GM18861 (cell line): Measurements from ENCODE around the gene FBXO3.

Source experiments
- ATAC-seq: cut with Tn5 transposase; IDR thresholded peaks from one replicate; pipeline ENCODE4 v1.9.1; 2021; ENCODE audit not compliant: unreplicated experiment

Gene FBXO3

DNA sequence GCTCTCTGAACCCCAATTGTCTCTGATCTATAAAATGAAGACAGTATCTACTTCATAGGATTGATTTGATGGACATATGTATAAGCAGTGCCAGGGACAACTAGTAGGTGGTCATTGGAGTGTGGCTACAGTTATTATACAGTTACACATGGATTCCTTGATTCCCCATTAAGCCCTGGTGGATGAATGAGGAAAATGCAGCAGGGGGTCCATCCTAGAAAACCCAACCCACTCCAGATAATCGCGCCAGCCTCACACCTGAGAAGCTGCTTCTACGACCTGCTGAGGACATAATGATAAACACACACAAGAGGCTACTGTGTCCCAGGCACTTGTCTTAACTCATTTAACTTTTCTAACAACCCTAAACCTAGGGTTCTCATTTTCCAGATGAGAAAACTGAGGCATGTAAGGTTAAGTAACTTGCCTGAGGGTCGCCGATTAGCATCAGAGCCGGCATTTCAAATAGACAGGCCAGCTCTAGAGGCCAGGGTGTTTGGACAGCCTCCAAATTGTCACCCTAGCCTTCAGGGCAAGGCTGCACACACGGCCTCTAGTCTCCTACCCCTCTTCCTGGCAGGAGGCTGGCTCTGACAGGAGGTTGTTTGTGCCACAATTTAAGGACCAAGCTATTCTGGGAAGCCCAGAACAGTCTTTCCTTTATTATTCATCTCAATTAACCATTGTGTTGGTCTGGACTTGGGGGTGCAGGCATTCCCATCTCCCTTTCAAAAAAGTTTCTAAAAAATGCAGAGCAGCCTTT lies 69.9 kb downstream of the FBXO3 start:
- no peak for ATAC-seq

DNA sequence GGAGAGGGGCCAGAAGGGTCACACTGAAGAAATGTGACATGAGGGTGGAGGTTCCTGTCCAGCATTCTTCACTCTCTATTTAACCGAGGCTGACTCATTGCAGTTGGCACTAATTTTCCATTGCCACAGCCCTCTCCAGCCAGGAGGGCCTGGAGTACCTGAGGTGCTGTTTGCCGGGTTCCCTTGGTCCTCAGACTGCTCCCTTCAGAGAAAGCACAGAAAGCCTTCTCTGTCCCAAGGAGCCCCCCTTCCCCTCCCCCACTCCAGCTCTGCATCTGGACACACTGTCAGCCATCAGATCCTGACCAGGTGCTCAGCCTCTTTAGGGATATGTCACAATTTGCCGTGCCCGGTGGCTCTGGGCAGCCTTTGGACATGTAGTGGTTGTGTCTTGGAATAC lies 70.5 kb downstream of the FBXO3 start:
- ATAC-seq, result no peak

DNA sequence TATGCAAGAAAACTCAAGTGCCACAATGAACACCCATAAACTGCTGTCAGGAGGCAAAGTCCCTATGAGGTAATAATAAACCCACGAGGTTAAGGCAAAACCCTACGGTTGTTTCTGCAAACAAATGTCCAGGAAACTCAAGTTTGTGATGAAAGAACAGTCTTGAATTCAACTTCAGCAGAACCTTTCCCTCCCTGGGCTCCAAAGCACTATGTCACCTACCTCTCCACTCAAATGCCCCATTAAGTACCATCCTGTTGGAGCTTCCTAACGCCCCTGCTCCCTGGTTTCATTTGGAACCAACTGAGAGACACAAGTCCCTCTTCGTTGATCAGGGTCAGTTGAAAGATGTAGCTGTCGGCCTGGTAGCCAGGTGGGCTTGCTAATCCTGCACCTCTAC lies 71.1 kb downstream of the FBXO3 start:
- ATAC-seq, result no peak

DNA sequence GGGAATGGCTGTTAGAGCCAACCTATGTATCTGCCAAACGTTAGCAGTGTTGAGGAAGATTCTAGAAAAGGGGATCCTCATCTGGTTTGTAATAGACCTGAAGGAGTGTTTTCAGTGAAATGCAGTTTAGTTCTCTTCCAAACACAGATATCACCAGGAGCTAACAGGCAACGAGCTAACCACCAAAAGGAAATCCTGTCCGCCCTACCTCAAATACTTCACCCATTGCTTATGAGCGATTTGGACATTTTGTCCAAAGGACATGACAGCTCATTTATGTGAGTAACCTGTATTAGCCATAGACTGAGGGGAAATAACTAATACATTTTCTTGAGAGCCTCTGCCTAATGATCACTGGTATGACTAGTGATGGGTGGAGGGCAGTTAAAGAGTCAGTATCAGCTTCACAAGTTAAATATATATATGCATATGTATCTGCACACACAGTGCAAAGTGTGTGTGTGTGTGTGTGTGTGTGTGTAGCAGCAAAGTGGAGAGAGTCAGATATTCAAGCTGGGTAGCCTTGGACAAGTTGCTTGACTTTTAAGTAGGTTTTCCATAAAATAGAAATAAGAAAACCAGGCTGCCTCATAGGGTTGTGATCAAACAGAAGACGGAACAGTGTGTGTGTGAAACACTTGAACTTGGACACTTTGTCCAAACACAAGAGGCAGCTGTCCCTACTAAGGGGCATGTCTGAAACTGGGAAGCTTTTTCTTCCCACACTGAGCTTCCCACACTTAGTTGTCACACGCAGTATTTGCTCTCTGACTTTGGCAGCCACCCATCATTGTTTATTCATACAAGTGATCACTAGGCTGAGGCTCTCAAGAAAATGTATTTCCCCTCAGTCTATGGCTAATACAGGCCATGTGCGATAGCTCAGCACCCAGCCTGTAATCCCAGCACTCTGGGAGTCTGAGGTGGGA lies 72.8 kb downstream of the FBXO3 start:
- ATAC-seq, result no peak

DNA sequence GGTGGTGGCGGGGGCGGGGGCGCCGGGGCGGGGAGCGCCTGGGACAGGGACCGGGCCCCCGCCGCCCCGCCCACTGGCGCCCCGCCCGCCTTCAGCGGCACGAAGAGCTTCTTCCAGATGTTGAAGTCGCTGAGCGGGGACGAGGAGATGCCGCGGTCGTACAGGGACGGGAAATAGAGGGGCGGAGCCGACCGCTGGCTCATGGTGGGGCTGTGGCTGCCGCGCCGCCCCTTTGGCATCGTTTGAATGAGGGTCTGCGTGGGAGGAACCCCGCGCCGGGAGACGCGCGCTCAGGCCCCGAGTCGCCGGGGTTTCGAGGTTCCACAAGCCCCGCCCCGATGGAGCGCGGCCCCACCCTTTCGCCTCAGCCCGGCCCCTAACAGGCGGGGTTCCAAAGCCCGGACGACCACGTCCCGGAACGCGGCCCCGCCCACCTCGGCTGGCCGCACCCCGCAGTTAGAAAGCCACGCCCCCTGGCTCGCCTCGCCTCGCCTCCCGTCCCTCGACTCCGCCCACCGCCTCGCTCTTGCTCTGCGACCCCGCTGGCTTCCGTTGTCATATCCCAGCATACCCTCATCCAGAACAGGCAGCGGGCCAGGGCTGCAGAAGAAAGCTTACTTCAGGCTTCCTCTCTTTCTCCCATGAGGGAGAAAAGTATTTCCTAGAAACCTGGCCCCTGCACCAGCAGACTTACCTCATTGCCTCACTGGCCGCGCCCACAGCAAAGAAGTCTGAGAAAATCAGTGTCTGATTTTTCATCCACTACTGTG lies 73.6 kb downstream of the FBXO3 start, which contains the start of gene C11orf91:
TSS of gene C11orf91 (minus strand) at position 325 of the 770 bp plus-strand sequence. CDS start at position 239, 86 bp downstream.
- peak; percentile 61 for ATAC-seq

DNA sequence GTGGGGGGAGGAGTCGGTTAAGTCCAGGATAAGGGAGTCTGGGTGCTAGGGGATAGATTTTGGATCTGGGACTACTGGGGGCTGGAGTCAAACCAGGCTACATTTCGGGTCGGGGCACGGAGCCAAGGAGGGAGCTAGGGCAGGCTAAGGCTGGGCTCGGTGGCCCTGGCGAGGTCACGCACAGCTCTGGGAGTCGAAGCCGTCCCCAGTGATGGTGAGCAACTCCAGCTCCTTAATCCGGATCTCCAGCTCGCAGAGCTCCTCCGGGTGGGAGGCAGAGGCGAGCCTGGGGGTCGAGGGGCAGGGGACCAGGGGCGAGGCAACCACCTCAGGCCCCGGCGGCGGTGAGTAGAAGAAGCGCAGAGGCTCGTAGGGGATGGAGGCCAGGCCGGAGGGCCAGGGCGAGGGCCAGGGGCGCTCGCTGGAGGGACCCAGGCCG lies 74.2 kb downstream of the FBXO3 start:
- ATAC-seq, result no peak

DNA sequence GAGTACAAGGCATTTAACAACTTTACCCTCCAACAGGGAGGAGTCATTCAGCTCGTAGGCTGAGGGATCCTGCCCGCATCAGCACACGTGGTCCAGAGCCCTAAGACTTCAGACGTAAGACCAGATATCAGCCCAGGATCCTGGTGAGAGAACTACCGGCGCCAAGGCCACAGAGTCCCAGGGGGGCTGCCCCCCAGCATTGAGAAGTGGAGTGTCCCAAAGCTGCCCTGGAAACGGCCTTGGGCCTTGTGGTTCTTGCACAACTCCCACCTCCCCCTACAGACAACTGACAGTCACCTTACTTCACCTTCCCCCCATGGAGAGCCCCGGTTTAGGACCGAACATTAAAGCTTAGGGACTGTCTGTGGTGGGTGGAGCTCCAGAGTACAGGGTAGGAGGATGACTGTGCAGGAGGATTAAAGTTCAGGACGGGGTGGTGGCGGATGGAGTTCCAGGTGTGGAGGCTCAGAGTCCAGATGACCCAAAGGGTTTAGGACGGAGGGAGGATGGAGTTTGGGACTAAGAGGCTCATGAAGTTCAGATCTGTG lies 74.7 kb downstream of the FBXO3 start:
- no peak for ATAC-seq

DNA sequence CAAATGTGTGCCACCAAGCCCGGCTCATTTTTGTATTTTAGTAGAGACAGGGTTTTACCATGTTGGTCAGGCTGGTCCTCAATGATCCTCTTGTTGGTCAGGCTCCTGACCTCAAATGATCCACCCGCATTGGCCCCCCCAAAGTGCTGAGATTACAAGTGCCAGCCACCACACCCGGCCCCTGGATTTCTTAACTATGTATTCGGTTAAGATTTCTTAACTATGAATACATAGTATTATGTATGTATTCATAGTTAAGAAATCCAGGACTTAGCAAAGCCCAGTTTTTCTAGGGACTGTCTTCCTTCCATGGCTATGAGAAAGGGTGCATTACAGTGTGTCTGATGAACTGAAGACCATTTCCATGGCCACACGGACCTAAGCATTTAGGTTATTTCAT lies 75.4 kb downstream of the FBXO3 start:
- ATAC-seq, result no peak

DNA sequence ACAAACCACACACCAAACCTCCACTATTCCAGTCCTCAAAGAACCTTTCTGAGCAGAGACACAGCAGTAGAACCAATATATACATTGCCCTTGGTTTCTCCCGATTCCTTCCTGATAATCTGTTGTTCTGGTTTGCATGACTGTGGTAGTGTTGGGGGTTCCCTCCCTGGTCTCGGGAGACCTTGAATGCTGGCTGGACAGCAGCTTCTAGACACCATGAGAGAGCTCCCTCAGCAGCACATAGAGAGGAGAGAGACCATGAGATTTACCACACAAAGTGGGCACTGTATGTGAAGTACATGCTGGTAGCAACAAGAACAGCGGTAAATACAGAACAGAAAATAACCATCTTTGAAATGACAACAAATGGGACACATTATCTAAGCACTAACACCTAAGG lies 76.3 kb downstream of the FBXO3 start:
- ATAC-seq, result no peak

DNA sequence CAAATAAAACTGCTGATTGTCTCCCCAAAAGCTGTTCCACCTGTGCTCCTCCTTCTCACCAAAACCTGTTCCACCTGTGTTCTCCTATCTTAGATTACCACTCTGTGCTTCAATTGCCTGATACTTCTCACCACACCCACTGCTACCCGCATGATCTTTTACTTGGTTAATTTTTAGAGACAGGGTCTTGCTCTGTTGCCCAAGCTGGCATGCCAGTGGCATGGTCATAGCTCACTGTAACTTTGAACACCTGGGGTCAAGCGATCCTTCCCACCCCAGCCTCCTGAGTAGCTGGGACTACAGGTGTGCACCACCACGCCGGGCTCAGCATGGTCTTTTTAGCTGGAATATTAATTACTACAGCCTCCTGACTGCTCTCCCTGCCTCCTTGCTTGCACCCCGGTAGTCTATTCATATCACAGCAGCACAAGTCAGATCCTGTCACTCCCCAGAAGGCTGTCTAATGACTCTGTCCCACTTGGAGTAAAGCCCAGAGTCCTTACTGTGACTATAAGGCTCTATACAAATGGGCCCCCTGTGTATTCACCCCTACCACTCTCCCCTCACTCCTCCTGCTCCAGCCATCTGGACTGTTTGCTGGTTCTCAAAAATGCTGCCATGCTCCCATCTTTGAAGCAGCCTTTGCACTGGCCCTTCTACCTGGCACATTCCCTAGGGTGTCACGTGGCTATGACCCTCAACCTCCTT lies 77.2 kb downstream of the FBXO3 start:
- ATAC-seq, result no peak

DNA sequence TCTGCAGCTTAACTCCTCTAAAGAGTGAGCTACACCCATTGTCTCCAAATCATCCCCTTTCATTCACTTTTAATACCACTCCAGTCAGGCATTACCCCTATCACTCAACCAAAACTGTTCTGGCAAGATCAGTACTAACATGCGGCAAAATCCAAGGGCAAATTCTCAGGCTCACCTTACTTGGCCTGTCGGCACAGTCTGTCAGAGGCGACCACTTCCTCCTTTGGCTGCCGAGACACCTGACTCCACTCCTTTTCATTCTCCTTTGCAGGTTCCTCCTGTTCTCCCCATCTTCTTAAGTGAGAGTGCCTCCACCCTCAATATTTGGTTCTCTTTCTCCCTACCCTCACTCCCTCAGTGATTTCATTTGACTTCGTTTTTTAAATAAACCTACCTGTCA lies 77.9 kb downstream of the FBXO3 start:
- no peak for ATAC-seq

DNA sequence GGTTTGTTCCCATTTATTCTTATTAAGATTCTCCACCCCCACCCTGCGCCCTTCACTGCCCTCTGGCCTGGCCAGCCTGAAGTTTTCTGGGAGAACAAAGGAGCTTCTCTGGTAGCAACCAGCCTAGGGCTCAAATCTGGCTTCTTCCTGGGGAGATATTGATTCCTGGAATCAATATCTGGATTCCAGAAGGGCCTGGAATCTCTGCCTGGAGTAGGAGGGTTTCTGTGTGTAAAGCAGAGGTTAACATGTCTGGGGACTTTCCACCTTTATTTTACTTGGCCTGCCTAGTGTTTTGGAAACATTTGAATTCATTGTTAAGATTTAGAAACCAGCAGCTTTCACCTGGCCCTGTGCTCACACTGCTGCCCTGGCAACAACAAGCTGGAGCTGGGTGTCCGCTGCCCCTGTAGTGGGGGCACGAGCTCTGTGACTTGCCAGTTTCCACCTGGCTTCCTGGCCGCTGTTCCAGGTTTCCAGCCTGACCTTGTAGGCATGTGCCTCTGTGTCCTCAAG lies 79.2 kb downstream of the FBXO3 start:
- no peak for ATAC-seq

DNA sequence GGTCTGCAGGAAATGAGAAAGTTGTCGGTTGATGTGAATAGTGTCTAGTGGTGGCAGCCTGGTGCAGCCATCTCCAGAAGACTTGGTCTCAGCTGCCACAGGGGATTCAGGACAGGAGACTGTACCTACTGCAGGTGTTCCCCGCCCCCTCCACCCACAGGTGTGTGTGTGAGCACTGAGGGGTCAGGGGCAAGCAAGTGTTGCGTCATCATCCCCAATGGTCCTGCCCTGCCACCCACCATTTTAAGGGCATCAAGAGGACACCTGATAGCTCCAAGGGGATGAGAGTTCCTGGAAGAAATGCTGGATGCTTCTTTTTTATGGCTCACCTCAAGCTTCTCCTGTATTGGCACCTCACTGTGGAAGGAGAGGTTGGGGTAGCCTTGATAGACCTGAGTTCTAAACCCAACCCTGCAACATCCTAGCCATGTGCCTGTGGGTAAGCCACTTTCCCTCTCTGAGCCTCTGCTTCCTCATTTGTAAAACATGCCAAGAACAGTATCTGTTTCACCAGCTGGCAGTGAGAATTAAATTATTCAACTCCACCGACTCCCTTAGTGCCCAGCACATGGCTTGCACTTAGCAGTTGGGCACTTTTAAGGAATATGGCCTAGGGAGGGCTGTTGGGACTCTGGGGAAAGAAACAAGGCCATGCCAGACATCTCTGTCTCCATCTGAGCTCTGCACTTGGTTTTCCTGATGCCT lies 79.8 kb downstream of the FBXO3 start:
- ATAC-seq, result no peak

DNA sequence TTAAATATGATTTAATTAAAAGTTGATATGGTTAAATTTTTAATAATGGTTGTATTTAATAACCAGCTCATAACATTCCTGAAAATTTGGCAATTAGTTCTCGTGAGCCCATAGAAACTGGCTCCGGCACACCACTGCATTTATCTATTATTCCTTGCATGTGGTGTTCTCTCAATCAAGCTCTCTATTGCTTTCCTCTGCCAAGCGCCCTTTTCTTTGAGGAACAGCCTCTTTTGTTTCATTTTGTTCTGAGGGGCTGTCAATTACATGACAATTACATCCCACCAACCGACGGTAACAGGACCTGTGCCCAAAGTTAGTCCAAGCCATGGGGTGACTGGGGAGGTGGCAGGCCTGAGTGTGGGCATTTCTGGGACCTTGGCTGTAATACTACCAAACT lies 81.8 kb downstream of the FBXO3 start:
- ATAC-seq, result no peak

DNA sequence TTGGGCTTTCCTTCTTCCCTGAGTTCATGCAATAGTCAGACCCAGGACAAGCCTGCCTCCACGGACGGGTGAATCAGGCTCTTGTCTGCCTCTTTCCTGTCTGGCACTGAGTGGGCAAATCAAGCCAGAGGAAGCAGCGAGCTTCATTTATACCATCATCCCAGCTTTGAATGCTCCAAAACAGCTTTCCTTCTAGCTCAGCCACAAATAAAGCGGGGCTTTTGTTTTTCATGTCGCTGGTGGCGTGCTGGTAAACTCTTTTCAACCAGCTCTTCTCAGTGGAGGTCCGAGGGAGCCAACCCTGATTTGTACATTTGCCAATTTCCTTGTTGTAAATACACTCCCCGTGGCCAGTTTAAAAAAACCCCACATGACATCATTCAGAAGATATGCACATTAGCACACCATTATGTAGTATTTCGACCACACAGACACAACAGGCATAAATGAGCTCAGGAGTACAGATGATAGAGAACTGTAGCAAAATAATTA lies 82.3 kb downstream of the FBXO3 start:
- no peak for ATAC-seq

DNA sequence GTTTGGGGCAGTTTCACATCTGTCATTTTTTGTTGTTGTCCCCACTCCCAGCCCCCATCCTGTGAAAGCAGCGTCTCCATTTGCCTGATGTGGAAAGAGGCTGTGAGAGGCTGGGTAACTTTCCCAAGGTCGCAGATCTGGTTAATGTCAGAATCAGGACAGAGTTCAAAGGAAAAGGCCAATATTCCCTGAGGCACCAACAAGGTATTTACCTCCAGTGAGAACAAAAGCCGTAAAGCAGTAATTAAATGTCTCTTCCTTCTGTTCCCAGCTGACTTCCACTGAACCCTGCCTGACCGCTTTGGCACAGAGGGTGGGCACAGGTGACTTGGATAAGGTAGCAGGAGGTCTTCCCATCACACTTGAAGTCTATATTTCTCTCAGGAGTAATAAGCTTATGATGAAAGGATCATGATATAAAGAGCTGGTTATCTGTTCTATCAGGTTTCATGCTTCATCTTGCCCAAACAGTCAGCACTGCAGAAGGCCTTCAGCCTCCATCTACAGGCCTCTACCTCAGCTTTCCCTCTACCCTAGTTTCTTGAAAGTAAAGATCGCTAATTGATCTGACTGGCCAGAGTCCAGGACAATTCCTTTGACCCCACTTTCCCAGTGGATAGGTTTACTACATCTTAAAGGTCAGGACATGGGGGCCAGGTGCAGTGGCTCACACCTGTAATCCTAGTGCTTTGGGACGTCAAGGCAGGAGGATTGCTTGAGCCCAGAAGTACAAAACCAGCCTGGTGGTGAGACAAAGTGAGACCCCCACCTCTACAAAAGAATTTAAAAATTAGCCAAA lies 83.1 kb downstream of the FBXO3 start:
- no peak for ATAC-seq
